HUES48 (cell line): ENCODE measurements around the gene GPR18.
"Not testable (repeated sequence)": the region's sequence is repeated elsewhere in the genome, so short reads cannot be mapped to it uniquely, and the experiment has no call there.

Experiments
- H3K27ac ChIP-seq: one replicate; pipeline ENCODE4 v1.7.0; 2013; ENCODE audit warnings: low read depth, low read length, inconsistent platforms
- H3K27me3 ChIP-seq: 2 replicates; pipeline ENCODE4 v1.6.1; 2013; ENCODE audit warnings: mild to moderate bottlenecking, low read length; ENCODE audit not compliant: control insufficient read depth, insufficient read depth
- H3K36me3 ChIP-seq: 2 replicates; pipeline ENCODE4 v1.6.1; 2013; ENCODE audit warnings: low read length; ENCODE audit not compliant: control insufficient read depth, insufficient read depth
- H3K4me1 ChIP-seq: 2 replicates; pipeline ENCODE4 v1.6.1; 2013; ENCODE audit warnings: mild to moderate bottlenecking, low read length; ENCODE audit not compliant: control insufficient read depth, insufficient read depth
- H3K4me3 ChIP-seq: 2 replicates; pipeline ENCODE4 v1.5.1; 2013; ENCODE audit warnings: mild to moderate bottlenecking, low read depth, low read length
- H3K9ac ChIP-seq: 2 replicates; pipeline ENCODE4 v1.6.1; 2013; ENCODE audit warnings: mild to moderate bottlenecking, low read depth, low read length, moderate library complexity
- H3K9me3 ChIP-seq: 2 replicates; pipeline ENCODE4 v1.6.1; 2013; ENCODE audit warnings: low read length; ENCODE audit not compliant: control insufficient read depth, insufficient read depth

GPR18 gene

DNA sequence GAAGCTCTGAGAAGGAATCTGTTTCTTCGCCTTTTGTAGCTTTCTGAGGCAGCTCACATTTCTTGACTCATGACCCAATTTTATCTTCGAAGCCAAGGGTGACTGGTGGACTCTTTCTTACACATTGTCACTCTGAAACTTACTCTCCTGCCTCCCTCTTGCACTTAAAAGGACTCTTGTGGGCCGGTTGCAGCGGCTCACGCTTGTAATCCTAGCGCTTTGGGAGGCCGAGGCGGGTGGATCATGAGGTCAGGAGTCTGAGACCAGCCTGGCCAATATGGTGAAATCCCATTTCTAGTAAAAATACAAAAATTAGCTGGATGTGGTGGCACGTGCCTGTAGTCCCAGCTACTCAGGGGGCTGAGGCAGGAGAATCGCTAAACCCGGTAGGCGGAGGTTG, 27.6 kb downstream of the GPR18 start:
- not testable (repeated sequence) for H3K27ac ChIP-seq, H3K27me3 ChIP-seq, H3K36me3 ChIP-seq, H3K9ac ChIP-seq, H3K9me3 ChIP-seq, H3K4me3 ChIP-seq, H3K4me1 ChIP-seq

DNA sequence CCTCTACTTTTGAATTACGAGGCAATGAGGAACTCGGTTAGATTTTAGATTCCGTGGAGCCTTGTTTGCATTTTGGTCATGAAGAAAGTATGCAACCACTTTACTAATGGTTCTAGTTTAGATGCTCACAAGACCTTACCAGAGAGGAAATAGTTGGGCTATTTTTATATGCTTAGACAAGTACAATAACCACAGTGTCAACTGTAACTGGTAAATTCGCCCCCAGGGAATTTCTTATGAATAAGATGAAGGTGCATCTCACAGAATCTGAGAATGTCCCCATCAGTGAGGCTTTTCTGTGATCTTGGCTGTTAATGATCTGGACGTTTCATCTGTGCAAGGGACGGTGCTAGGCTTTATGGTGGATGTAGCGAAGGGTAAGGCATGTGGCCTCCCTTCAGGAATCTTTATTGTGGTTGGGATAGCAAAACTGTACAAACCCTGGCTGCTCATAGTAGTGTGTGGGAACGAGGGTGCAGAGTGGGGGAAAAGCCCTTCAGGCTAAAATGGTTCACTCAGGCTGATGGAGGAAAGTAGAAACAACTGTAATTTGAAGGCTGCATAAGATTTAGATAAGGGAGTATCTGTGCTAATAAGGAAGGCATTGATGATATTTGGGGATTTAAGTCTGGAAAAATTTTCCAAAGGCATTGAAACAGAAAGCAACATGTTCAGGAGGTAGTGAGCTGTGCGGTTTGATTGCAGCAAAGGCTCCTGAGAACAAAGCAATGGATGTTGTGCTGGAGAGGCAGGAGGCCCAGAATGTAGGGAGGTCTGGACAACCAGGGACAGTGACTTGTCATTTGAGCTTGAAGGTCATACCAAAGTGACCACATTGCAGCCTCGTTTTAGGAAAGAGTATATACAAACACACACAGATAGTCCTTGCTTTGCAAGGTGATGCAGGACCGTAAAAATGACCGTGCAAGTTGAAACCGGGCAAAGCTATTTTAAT, 29.2 kb downstream of the GPR18 start:
- Histone ChIP-seq H3K4me3 (no peak overlapping the region), H3K27ac (no peak overlapping the region), H3K9ac (no peak overlapping the region)

GRCh38 chr13:99227909-99228688, 30.1 kb downstream of the GPR18 start:
- no peaks in the 10 kb centered on the region for H3K27me3 ChIP-seq
- peaks cover 6% of the 10 kb centered on the region; the same call in 1 of the 2 replicates for H3K4me1 ChIP-seq
- H3K4me3 ChIP-seq, result no peak overlapping the region
- H3K9me3 ChIP-seq, result no peaks in the 10 kb centered on the region
- H3K9ac ChIP-seq, result no peak overlapping the region
- H3K36me3 ChIP-seq, result no peaks in the 10 kb centered on the region
- H3K27ac ChIP-seq, result no peak overlapping the region

More for the DNA sequence above, 29.2 kb downstream of the GPR18 start:
- no peaks in the 10 kb centered on the region for H3K36me3 ChIP-seq
- no peaks in the 10 kb centered on the region for H3K9me3 ChIP-seq
- H3K27me3 ChIP-seq, result no peaks in the 10 kb centered on the region
- 0 out of 2 replicates have a peak, but pooled peaks cover under 1% of the 10 kb centered on the region for H3K4me1 ChIP-seq

- peaks cover 6% of the 10 kb centered on the region; the same call in 1 of the 2 replicates for H3K4me1 ChIP-seq
- H3K9ac ChIP-seq, result no peak overlapping the region
- H3K9me3 ChIP-seq, result no peaks in the 10 kb centered on the region
- no peak overlapping the region for H3K4me3 ChIP-seq
- H3K27me3 ChIP-seq, result no peaks in the 10 kb centered on the region
- H3K27ac ChIP-seq, result no peak overlapping the region
- no peaks in the 10 kb centered on the region for H3K36me3 ChIP-seq
Measured at GRCh38 chr13:99227331-99227900, 30.8 kb downstream of the GPR18 start.

GRCh38 chr13:99226513-99226912, 31.7 kb downstream of the GPR18 start:
- no peak overlapping the region for H3K27ac ChIP-seq
- H3K27me3 ChIP-seq, result no peaks in the 10 kb centered on the region
- no peaks in the 10 kb centered on the region for H3K9me3 ChIP-seq
- H3K9ac ChIP-seq, result no peak overlapping the region
- H3K36me3 ChIP-seq, result 0 out of 2 replicates have a peak, but pooled peaks cover 4% of the 10 kb centered on the region
- H3K4me3 ChIP-seq, result no peak overlapping the region
- H3K4me1 ChIP-seq, result peaks cover 6% of the 10 kb centered on the region

DNA sequence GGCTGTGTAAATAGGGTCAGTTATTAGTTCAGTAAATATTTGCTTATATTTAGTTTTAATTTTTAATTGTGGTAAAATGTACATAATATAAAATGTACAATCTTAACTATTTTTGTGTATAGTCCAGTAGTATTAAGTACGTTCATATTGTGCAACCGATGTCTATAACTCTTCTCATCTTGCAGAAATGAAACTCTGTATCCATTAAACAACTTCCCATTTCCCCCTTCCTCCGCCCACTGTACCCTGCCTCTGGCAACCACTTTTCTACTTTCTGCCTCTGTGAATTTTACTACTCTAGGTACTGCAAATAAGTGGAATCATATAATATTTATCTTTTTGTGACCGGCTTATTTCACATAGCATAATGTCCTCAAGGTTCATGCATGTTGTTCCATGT, 33.1 kb downstream of the GPR18 start:
- Histone ChIP-seq H3K27me3 (no peaks in the 10 kb centered on the region), H3K27ac (no peak overlapping the region), H3K36me3 (0 out of 2 replicates have a peak, but pooled peaks cover 4% of the 10 kb centered on the region), H3K4me1 (peaks cover 15% of the 10 kb centered on the region), H3K4me3 (no peak overlapping the region), H3K9ac (no peak overlapping the region), H3K9me3 (no peaks in the 10 kb centered on the region)

DNA sequence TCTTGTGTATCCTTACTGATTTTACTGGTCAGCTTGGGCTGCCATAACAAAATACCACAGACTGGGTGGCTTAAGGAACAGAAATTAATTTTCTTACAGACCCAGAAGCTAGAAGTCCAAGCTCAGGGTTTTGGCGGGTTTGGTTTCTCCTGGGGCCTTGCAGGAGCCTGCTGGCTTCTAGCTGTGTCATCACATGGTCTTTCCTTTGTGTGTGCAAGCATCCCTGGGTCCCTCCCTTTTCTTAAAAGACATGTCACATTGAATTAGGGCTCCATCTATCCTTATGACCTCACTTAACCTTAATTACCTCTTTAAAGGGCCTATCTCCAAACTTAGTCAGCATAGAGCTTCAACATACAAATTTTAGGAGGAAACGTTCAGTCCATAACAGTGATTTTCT, 34.2 kb downstream of the GPR18 start:
- Histone ChIP-seq H3K4me3 (no peak overlapping the region), H3K36me3 (0 out of 2 replicates have a peak, but pooled peaks cover 4% of the 10 kb centered on the region), H3K27me3 (no peaks in the 10 kb centered on the region), H3K9ac (no peak overlapping the region), H3K27ac (no peak overlapping the region), H3K9me3 (no peaks in the 10 kb centered on the region), H3K4me1 (peaks cover 18% of the 10 kb centered on the region)

DNA sequence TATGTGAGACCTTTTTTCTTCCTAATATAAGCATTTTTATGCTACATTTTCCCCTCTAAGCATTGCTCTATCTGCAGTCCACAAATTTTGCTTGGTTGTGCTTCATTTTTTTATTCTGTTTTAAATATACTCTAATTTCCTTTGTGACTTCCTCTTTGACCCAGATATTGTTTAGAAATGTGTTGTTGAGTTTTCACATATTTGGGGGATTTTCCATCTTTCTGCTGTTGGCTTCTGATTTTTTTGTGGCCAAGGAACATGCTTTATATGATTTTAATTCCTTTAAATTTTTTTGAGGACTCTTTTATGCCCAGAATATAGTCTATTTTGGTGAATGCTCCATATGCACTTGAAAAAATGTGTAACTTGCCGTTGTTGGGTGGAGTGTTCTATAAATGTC, 34.6 kb downstream of the GPR18 start:
- Histone ChIP-seq H3K36me3 (0 out of 2 replicates have a peak, but pooled peaks cover 4% of the 10 kb centered on the region), H3K4me3 (no peak overlapping the region), H3K4me1 (peaks cover 18% of the 10 kb centered on the region), H3K9ac (no peak overlapping the region), H3K9me3 (no peaks in the 10 kb centered on the region), H3K27me3 (no peaks in the 10 kb centered on the region), H3K27ac (no peak overlapping the region)

DNA sequence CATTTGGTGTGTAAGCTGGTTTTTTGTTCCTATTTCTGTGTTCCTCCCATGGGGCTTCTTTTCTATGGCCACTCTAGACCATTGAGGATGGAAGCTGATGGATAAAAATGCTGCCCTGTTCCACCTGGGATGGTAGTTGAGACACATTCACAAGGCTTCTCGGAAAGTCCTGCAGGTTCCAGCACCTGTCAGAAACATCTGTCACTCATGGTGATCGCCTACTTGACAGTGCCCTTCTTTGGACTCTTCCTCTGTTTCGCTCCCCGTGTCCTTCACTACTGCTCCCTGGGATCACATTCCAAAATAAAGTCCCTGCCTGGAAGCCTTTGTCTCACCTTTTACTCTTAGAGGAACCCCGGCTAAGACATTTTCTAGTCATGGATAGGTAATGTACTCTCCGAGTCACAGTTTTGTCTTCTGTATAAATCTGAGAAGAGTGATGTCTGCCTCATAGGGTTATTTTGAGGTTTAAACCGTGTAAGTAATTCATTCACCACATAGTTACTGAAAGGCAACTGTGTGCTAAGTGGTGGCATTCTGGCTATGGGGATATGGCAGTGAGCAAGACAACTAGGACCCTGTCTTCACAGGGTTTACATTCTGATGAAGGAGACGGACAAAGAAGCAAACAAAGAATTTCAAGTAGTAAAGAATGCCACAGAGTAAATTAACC, 36.5 kb downstream of the GPR18 start:
- Histone ChIP-seq H3K9ac (no peak overlapping the region), H3K27ac (no peak overlapping the region), H3K36me3 (0 out of 2 replicates have a peak, but pooled peaks cover 4% of the 10 kb centered on the region), H3K9me3 (no peaks in the 10 kb centered on the region), H3K27me3 (no peaks in the 10 kb centered on the region), H3K4me3 (no peak overlapping the region), H3K4me1 (peaks cover 18% of the 10 kb centered on the region)

DNA sequence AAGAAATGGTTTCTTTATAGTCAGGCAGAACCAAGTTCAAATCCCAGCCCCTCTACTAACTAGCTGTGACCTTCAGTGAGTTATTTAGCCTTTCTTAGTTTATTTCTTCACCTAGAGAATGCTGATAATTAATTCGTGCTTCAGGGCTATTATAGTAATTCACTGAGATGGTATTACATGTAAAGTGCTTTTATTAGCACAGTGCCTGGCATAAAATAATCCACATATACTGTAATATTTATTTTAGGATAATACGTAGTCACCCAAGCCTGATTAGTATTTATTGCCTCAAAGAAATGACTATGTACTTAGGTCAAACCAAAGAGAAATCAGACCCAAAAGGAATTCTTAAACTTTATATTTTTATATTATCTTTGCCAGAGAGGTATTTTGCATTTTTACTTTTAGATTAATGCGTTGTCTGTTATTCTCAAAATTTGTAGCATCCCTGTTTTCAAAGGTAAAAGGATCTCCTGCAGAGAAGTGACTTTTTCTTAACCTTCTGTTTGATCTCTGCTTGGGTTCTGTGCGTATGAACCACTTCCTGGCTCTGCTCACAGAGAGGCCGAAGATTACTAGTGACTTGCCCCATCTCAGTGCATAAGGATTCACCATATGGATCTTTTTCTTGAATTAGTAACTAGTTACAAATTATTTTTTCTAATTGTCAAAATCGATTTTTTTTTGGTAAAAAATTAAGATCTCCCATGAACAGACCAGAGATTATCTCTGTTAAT, 37.8 kb downstream of the GPR18 start:
- H3K27ac ChIP-seq, result no peak overlapping the region
- H3K36me3 ChIP-seq, result 0 out of 2 replicates have a peak, but pooled peaks cover 4% of the 10 kb centered on the region
- peaks cover 22% of the 10 kb centered on the region for H3K4me1 ChIP-seq
- H3K9me3 ChIP-seq, result no peaks in the 10 kb centered on the region
- no peaks in the 10 kb centered on the region for H3K27me3 ChIP-seq
- H3K4me3 ChIP-seq, result no peak overlapping the region
- H3K9ac ChIP-seq, result no peak overlapping the region
